NCI-H2107 treated with DMSO at 0.1 percent for 48 hours (cell line): Measurements from ENCODE around the gene PTPN14.
"Not testable (repeated sequence)": the region's sequence is repeated elsewhere in the genome, so short reads cannot be mapped to it uniquely, and the experiment has no call there.

Experiments
- DNase-seq: peaks from one replicate; lab custom pipeline; 2025; ENCODE audit not compliant: unreplicated experiment; lab: John Stamatoyannopoulos, UW

PTPN14 gene

DNA sequence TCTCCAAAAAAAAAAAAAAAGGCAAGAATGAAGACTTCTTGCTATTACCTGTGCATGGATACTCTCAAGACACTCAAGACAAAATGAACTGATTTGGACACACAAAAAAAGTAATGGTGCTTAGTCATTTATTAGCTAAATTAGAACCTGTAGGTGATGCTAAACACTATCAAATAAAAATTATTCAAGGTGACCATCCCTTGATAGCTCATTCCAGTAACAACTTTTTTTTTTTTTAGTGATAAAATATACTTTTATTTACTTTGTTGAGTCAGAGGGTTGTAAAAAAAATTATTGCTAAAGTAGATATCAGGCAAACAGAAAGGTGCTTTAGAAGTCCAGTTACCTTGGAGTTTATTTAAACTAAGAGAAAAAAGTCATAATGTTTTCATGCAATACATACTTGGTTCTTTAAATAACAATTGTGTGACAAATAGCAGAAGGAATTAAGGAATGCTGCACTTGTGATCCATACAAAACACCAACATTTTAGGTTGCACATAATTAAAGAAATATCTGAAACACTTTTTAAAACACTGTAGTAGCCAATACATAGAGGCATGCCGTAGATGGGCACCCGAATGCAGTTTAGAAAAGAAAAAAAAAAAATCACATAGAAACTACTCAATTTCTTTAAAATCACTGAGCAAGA, 69.3 kb downstream of the PTPN14 start:
- DNase-seq: not testable (repeated sequence)

DNA sequence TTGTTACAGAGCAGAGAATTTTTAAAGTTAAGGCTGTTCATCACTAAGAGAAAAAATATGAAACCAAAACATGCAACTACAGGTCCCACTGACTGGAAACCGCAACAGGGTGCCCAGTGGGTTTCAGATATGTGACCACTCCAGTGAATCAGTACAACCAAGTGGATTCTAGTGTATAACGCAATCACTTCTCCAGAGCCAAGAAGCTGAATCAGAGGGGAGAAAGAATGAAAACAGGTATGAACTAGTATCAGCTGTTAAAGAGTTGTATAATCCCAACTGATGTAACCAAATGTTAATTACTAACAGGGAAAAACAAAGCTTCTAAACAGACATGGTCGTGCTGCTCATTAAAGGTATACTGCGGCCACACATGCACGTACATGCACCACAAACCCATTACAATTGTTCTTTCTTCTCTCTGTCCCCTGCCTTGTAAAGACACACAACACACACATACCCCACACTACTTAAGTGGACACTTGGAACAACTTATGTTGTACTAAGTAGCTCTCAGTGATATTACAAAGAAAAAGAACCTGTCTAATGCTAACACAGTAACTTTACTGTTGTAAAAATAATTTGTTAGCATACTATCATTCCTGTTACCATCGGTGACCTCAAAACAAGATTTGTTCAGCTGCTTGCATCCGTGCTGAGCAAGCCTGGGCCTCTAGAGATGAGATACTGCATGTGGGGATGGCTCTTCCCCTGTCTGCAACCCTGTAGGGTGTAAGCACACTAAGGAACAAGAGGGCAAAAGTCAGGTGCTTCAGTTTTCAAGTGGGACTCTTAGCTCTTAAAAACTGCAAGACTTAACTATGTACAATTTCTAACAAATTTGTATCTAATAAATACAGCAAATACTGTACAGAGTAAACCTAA, 74.2 kb downstream of the PTPN14 start:
- DNase-seq: no peak

DNA sequence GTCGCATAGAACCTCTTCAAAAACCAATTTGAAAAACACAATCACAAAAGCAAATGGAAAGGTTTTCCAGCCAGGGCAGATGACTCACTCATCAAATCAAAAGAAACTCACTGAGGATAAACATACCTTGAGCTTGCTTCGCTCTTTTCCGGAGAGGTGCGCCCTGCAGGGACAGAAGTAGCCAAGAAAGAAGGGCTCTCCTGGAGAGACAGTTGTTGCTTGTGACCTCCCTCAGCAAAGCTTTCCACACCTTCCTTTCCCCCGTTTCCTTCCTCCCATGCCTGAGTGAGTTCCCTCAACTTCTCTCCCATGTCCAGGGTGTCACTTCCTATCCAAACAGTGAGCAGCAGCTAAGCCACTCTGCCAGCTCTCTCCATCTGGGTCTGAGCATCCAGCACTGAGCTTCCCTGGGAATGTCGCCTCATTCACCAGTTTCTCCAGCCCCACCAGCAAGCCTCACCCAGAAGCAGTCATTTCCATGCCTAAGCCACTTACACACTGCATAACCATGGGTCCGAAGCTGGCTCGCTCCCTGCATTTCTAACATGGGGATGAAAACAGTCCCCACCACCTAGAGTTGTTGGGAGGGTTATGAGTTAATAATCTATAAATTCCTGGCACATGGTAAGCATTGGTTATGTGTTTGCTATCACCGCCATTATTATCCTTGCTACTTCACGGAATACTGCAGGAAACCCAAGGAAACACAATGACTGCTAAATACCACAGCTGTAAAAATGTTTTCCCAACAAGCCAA, 75.0 kb downstream of the PTPN14 start:
- no peak for DNase-seq

DNA sequence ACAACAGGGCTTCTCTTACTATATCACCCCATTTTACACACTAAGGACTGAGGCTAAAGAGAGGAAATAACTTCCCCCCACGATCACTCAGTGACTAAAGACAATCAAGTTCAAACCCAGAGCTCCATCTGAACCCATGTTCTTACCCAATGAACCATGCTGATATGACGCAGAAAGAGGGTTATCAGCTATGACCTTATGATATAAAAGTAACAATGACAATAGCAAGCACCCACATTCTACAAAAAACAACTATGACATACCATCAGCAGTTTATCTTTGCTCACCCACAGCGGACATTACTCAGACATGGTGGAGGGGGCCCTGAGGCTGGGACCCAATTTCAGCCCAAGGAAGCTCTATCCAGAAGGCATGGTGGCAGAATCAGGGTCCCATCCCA, 75.7 kb downstream of the PTPN14 start:
- DNase-seq: no peak

DNA sequence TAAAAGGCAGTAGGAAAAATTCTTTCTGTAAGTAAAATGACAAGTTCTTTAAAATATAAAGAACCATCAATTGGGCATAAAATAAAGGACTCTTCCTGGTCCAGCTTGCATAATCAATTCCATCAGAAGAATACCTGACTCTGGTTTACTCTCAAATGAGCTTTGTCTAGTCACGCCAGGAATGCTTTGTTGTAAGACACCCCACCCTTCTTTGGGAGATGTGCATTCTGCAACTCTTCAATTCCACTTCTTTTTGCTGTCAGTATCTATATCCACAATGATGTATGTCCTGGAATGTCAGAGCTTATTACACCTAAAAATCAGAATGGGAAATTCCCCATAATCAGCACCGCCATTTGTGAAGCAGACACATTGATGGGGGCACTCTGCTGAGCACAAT, 76.1 kb downstream of the PTPN14 start:
- no peak for DNase-seq

DNA sequence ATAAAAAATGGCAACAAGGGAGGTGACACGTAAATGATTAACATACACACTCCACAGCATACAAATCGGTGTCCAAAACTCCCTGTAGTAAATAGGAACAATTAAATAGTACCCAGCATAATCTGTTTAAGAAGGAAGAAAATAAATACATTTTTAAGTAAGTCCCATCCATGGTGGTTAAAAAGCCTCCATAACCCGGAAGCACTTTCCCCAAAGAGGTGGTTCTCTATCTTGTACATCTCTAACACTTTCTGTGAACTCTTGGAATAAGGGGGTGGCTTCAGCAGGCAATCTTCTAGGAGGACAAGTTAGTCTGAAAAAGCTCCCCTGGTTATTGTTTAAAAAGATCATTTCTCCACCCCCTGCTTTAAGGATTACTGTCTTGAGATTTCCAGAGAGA, 76.9 kb downstream of the PTPN14 start:
- DNase-seq: no peak

DNA sequence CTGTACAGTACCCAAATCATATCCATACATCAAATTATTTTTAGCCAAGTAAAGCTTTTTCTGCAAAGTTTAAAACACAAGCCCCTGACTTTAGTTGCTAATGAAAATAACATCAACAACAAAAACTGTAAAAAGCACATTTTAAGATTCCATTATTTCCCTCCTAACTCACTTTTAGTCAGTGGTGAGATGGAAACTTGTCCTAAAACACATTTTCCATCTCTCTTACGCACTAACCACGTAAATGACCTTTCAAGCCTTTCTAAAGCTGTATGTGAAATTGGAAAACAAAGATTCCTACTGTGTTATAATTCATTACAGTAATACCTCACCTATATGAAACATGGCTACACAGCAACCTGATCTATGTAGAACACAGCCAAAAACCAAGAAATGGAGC, 77.5 kb downstream of the PTPN14 start:
- DNase-seq: no peak

DNA sequence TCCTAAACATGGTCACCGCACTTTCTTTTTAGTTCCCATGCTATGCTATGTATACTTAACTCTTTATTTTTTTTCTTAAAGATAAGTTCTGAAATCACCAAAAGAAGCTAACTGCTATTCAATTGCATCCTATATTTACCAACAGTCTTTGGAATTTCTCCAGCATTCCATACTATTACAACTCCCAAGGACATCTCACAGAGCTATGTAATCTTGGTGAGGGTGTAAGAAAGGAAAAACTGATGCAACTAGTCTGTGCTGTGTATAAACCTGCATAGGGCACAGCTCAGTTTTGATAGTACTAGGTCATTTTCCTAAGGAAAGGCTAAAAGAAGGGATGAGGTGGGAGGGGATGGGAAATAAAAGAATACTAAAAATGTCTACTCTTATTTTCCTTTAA, 78.0 kb downstream of the PTPN14 start:
- DNase-seq: no peak

DNA sequence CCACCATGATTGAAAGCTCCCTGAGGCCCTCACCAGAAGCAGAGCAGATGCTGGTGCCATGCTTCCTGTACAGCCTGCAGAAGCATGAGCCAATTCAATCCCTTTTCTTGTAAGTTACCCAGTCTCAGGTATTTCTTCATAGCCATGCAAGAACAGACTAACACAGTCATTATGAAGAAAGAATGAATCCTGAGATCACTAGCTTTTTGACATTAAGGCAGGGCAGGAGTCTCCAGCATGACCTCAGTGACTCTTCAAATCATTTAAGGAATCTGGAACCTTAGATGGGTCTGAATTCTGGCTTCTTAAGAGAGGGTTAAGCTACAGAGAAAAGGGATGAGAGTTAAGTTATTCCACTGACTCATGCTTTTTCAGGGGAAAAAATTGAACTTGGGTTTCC, 79.0 kb downstream of the PTPN14 start:
- DNase-seq: no peak

DNA sequence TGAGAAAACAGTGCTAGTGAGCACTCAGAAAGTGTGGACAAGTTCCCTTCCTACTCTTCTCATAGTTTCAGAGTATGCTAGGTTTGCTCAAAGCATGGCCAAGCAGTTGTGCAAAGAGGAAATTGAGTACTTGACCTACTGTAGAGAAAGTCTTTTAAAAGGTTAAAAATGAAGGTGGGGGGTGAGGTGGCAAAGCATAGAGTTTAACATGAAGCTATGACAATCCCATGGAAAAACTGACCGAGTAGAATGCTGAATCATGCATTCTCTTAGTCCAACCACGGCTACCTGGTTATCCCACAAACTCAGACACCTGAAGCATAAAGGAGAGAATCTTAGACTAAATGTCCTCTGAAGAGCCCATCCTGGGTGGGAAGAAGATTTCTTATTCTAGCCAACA, 79.9 kb downstream of the PTPN14 start:
- no peak for DNase-seq

DNA sequence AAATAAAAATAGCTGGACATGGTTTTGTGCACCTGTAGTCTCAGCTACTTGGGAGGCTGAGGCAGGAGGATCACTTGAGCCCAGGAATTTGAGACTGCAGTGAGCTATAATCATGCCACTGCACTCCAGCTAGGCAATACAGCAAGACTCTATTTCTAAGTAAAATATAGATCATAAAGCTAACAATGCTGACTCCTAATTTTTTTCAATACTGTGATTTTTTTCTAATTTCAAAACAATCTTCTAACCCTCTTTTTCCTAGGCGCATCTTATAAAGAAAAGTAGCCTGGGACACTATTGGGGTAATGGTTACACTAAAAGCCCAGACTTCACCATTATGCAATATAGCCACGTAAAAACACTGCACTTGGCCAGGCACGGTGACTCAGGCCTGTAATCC, 81.3 kb downstream of the PTPN14 start:
- DNase-seq: no peak

DNA sequence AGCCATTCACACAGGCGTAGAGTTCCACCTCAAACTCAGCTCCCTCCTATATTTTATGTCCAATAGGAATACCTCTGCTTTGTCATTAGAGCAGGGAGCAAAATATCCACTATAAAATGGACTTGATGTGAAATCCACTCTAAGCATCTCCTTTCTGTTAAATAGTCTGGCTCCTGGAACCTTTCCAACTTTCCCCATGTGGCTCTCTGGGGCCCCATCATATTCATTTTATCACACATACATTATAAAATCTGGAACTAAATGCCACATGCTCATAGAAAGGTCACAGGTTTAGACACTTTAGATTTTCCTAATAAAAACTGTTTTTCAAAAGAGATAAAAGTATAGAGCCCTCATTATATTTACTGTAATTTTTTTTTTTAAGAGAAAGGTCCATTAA, 82.1 kb downstream of the PTPN14 start:
- no peak for DNase-seq

DNA sequence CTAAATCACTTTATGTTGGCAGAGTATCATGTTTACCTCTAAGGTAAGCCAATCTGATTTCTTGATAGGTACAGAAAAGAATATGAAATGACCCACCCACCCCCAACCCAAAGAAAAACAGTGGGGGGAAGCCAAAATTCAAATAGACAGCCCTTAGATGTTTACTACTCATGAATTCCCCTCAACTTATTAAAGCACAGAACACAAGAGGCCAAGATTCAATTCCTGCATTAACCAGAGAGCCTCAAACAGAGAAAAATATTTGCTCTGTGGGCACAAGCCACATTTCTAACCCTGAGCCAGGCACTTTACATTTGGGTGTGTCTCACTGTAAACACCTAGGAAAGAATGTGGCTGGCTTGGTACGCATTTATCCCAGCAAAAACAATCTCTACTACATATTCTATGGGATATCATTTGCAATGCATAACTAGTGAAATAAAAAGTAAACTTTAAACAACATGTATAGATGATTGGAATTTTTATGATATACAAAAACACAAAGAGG, 84.3 kb downstream of the PTPN14 start:
- DNase-seq: no peak

DNA sequence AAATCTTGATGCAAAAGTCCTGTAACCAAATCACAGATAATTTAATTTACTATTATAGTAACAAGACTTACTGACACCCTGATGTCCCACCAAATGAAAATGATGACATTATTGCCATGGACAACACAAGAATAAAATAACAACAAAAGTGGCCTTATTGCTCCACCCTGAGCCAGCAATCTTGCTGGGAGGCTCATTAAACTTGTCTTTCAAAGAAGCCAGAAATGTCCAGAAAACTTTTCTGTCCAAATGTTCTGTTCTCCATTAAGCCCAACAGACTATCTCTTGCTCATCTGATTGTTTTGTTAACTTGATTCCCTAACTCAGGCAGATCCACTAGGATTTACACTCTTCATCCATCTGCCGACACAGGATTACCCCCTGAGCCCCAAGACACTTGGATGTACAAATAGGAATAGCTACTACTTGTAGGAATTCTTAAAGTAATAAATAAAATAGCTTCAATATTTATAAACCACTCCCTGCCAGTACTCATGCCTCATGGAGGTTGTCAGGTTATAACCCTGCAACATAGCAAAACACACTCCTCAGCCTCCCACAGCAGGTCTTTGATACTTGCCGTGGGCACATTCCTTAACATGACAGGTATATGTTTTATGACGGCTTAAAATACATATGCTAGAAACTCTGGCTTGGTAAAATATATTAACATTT, 84.9 kb downstream of the PTPN14 start:
- DNase-seq: no peak

DNA sequence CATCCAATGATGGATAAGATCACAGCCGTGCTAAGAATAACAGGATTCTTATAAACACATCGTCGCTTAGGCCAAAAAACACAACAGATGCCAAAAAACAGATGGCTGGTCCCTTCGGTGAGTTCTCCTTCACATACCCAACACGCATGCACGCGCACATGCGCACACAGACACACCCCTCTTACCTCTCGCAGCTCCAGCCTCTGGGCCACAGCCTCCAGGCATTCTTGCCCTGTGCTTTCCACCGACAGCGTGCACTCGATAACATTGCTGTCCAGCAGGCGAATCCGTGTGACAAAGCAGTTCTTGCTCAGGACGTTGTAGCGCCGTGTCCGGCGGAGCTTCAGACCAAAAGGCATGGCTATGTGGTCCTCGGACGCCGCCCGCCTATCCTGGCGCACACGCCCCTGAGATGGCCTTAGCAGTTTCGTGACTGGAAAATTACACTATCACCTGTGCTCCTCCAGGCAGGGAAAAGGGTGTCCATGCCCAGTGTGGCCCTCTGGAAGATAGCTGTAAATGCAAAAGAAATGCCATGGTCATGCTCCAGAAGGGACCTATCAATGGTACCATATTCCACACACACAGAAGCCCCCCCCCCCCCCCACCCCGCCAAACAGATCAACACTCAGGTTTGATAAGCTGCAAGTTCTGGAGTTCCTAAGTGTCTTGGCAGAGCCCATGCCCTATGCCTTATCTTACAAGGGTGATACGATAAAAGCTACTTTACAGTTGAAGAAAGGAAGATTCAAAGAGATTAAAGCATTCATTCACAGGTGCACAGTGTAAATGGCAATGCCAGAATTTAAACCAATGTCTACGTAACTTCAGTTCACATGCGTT, 86.7 kb downstream of the PTPN14 start:
- no peak for DNase-seq

DNA sequence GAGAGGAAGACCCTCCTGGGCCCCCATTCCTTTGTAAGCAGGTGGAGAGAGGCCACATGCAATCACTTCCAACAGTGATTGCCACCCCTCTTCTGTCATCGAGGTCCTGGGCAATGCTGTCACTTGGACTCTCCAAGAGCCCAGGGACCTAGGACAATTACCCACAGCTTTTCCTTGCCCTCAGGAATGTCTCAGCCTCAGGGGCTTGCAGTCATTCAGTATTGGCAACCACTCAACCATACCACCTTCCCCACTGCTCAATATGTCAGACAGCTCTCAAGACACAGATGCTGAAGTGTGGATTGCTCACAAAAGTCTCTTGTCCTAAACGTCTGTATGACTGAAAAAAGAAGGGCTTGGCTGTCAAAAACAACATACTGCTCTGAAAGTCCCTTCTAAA, 87.8 kb downstream of the PTPN14 start:
- no peak for DNase-seq

DNA sequence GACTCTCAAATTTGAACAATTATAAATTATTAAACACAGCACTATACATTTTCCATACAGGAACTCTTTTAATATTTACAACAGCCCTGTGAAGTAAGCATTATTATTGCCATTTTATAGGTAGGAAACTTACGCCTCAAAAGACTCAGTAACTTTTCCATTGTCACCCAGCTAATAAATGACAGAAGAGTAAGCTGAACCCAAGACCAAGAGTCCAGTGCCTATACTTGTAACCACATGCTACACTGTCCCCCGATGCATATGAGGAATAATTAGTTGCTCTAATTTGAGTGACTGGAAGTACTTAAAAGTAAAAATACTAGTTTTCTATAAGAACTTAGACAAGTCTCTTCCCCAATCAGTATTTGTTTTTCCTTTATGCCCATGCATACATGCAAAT, 88.5 kb downstream of the PTPN14 start:
- DNase-seq: no peak

DNA sequence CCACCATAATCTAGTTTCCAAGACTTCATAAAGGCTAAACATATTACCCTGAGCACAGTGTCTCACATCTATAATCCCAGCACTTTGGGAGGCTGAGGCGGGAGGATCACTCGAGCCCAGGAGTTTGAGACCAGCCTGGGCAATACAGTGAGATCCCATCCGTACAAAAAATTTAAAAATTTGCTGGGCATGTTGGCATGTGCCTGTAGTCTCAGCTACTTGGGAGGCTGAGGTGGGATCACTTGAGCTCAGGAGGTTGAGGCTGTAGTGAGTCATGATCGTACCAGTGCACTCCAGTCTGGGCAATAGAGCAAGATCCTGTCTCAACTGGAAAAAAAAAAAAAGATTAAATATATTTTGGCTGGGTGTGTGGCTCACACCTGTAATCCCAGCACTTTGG, 90.1 kb downstream of the PTPN14 start:
- no peak for DNase-seq

DNA sequence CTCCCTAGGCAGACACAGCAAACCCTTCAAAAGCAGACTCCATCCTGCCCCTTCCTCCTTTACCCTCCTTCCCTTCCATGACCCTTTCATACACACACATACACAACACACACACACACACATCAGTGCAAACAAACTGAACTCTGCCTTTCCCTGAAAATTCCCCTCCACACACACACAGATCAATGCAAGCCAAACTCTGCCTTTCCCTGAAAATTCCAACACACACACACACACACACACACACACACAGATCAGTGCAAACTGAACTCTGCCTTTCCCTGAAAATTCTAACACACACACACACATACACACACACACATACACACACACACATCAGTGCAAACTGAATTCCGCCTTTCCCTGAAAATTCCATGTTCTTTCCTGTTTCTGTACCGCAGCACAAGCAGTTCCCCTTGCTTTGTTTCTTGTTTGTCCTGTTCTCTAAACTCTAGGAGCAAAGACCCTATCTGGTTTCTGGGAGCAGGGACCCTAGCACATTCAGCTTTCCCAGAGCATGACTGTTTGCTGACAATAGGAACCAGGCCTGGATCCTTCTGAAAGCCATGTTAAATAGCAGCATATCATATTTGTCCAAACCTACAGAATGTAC, 91.0 kb downstream of the PTPN14 start:
- no peak for DNase-seq

DNA sequence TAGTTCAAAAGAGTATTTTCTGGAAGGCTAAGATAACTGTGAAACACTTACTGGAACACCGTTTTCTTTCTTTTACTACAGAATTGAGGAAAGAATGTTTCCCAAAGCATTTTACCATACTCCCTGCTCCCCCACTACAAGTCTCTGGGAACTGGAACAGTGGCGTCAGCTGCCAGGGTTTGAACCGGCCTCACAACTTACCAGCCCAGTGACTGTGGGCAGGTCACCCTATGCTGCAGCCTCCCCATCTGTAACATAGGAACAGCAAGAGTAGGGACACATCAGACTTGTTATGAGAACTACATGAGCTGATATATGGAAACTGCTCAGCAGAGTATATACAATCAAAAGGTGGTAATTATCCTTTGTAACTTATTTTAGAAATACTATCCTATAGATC, 91.5 kb downstream of the PTPN14 start:
- no peak for DNase-seq
